Measurements from ENCODE around the gene KIAA1958. TPM values are rescaled to one million over a fixed set of nuclear protein-coding genes. Genes with fewer than 3 reads are reported as not detected.

The KIAA1958 gene
- total RNA-seq, 4 donors from 2014 or later: 4.6 to 22.0 (median 9.2) TPM

GRCh38 chr9:112689161-112689740 lies 202.6 kb downstream of the KIAA1958 start:
- no peak overlapping the region for H3K27ac ChIP-seq
- H3K4me3 ChIP-seq: no peak overlapping the region
- H3K9me3 ChIP-seq: no peaks in the 10 kb centered on the region
- intact Hi-C loops (cut with DNase I; ENCODE audit: low total_unique reads): no loop called here
- H3K27me3 ChIP-seq: no peaks in the 10 kb centered on the region
- H3K4me1 ChIP-seq: no peaks in the 10 kb centered on the region
- H3K36me3 ChIP-seq: no peaks in the 10 kb centered on the region
- no peak for TF ChIP-seq CTCF (IDR thresholded peaks at IDR 0.05)
- no peak for TF ChIP-seq POLR2A (IDR thresholded peaks at IDR 0.05)
- DNase-seq: no peak

- no peak overlapping the region for H3K4me3 ChIP-seq
- H3K9me3 ChIP-seq: no peaks in the 10 kb centered on the region
- intact Hi-C loops (cut with DNase I; ENCODE audit: low total_unique reads): no loop called here
- DNase-seq: no peak
- H3K36me3 ChIP-seq: no peaks in the 10 kb centered on the region
- no peak overlapping the region for H3K27ac ChIP-seq
- no peaks in the 10 kb centered on the region for H3K4me1 ChIP-seq
- no peaks in the 10 kb centered on the region for H3K27me3 ChIP-seq
- TF ChIP-seq CTCF (IDR thresholded peaks at IDR 0.05) (no peak), POLR2A (IDR thresholded peaks at IDR 0.05) (no peak)
These were observed 208.3 kb downstream of the KIAA1958 start for GRCh38 chr9:112694706-112695555.

GRCh38 chr9:112696461-112696860 lies 209.8 kb downstream of the KIAA1958 start:
- H3K4me1 ChIP-seq: no peaks in the 10 kb centered on the region
- no peaks in the 10 kb centered on the region for H3K36me3 ChIP-seq
- no peak overlapping the region for H3K4me3 ChIP-seq
- TF ChIP-seq CTCF (IDR thresholded peaks at IDR 0.05) (no peak), POLR2A (IDR thresholded peaks at IDR 0.05) (no peak)
- H3K27ac ChIP-seq: no peak overlapping the region
- H3K27me3 ChIP-seq: no peaks in the 10 kb centered on the region
- no peak for DNase-seq
- intact Hi-C loops (cut with DNase I; ENCODE audit: low total_unique reads): no loop called here
- no peaks in the 10 kb centered on the region for H3K9me3 ChIP-seq

- no peak for DNase-seq
- intact Hi-C loops (cut with DNase I; ENCODE audit: low total_unique reads): no loop called here
- Histone ChIP-seq H3K27ac (no peak overlapping the region), H3K36me3 (no peaks in the 10 kb centered on the region), H3K27me3 (no peaks in the 10 kb centered on the region), H3K4me1 (no peaks in the 10 kb centered on the region), H3K4me3 (no peak overlapping the region), H3K9me3 (no peaks in the 10 kb centered on the region)
- no peak for TF ChIP-seq POLR2A (IDR thresholded peaks at IDR 0.05)
- no peak for TF ChIP-seq CTCF (IDR thresholded peaks at IDR 0.05)
These were observed 212.6 kb downstream of the KIAA1958 start for GRCh38 chr9:112699230-112699629.

GRCh38 chr9:112700085-112700484 lies 213.5 kb downstream of the KIAA1958 start:
- intact Hi-C loops (cut with DNase I; ENCODE audit: low total_unique reads): no loop called here
- H3K36me3 ChIP-seq: no peaks in the 10 kb centered on the region
- DNase-seq: no peak
- no peaks in the 10 kb centered on the region for H3K4me1 ChIP-seq
- no peaks in the 10 kb centered on the region for H3K27me3 ChIP-seq
- no peak overlapping the region for H3K27ac ChIP-seq
- H3K9me3 ChIP-seq: no peaks in the 10 kb centered on the region
- no peak overlapping the region for H3K4me3 ChIP-seq
- TF ChIP-seq POLR2A (IDR thresholded peaks at IDR 0.05) (no peak), CTCF (IDR thresholded peaks at IDR 0.05) (no peak)
